HG03432 (cell line): ENCODE data around the gene NTN1.

Experiments
- ATAC-seq: cut with Tn5 transposase; IDR thresholded peaks from one replicate; pipeline ENCODE4 v1.9.1; 2021; ENCODE audit warnings: mild to moderate bottlenecking, moderate library complexity; ENCODE audit not compliant: unreplicated experiment

The NTN1 gene

GRCh38 chr17:9188367-9188766 lies 167.1 kb downstream of the NTN1 start:
- ATAC-seq: no peak

- no peak for ATAC-seq
Observed at GRCh38 chr17:9189870-9190269, 168.6 kb downstream of the NTN1 start.

GRCh38 chr17:9192010-9192409 lies 170.7 kb downstream of the NTN1 start:
- ATAC-seq: no peak

GRCh38 chr17:9195411-9195810 lies 174.1 kb downstream of the NTN1 start:
- ATAC-seq: no peak

- no peak for ATAC-seq
Observed at GRCh38 chr17:9195961-9196670, 174.8 kb downstream of the NTN1 start.

- no peak for ATAC-seq
Observed at GRCh38 chr17:9199571-9200551, 178.6 kb downstream of the NTN1 start.

GRCh38 chr17:9200699-9201359 lies 179.5 kb downstream of the NTN1 start:
- ATAC-seq: peak; percentile 71

GRCh38 chr17:9202532-9202931 lies 181.2 kb downstream of the NTN1 start:
- ATAC-seq: no peak

- no peak for ATAC-seq
Observed at GRCh38 chr17:9203771-9204425, 182.6 kb downstream of the NTN1 start.

GRCh38 chr17:9204637-9205329 lies 183.5 kb downstream of the NTN1 start:
- no peak for ATAC-seq

GRCh38 chr17:9205520-9206409 lies 184.5 kb downstream of the NTN1 start:
- no peak for ATAC-seq

- no peak for ATAC-seq
Observed at GRCh38 chr17:9206410-9206703, 185.0 kb downstream of the NTN1 start.

- no peak for ATAC-seq
Observed at GRCh38 chr17:9206741-9207332, 185.5 kb downstream of the NTN1 start.

- no peak for ATAC-seq
Observed at GRCh38 chr17:9208381-9209105, 187.2 kb downstream of the NTN1 start.

GRCh38 chr17:9209347-9209746 lies 188.0 kb downstream of the NTN1 start:
- no peak for ATAC-seq

GRCh38 chr17:9209781-9210370 lies 188.6 kb downstream of the NTN1 start:
- no peak for ATAC-seq

- no peak for ATAC-seq
Observed at GRCh38 chr17:9211133-9211765, 189.9 kb downstream of the NTN1 start.
